ENCODE results near the gene TBXAS1. TPM values are rescaled to one million over a fixed set of nuclear protein-coding genes. Genes with fewer than 3 reads are reported as not detected.

The TBXAS1 gene
- total RNA-seq, 1 donor from 2014 or later: 4.3 TPM

GRCh38 chr7:140024585-140024984, 195.5 kb downstream of the TBXAS1 start:
- DNase-seq (ENCODE audit: low spot score): no peak
- intact Hi-C loops (cut with DNase I): no loop called here

- intact Hi-C loops (cut with DNase I): no loop called here
- no peak for DNase-seq (ENCODE audit: low spot score)
These were observed 196.2 kb downstream of the TBXAS1 start for GRCh38 chr7:140025241-140025640.

GRCh38 chr7:140025814-140026433, 196.9 kb downstream of the TBXAS1 start:
- DNase-seq (ENCODE audit: low spot score): no peak
- intact Hi-C loops (cut with DNase I): no loop called here

GRCh38 chr7:140026935-140027334, 197.9 kb downstream of the TBXAS1 start:
- intact Hi-C loops (cut with DNase I): no loop called here
- DNase-seq (ENCODE audit: low spot score): no peak

GRCh38 chr7:140027858-140028257, 198.8 kb downstream of the TBXAS1 start:
- intact Hi-C loops (cut with DNase I): no loop called here
- no peak for DNase-seq (ENCODE audit: low spot score)

GRCh38 chr7:140028311-140028710, 199.2 kb downstream of the TBXAS1 start:
- intact Hi-C loops (cut with DNase I): no loop called here

GRCh38 chr7:140029072-140029471, 200.0 kb downstream of the TBXAS1 start:
- intact Hi-C loops (cut with DNase I): no loop called here
- DNase-seq (ENCODE audit: low spot score): no peak

More at GRCh38 chr7:140028311-140028710, 199.2 kb downstream of the TBXAS1 start:
- no peak for DNase-seq (ENCODE audit: low spot score)

- intact Hi-C loops (cut with DNase I): no loop called here
These were observed 202.3 kb downstream of the TBXAS1 start for GRCh38 chr7:140031364-140031763.

GRCh38 chr7:140033036-140033435, 204.0 kb downstream of the TBXAS1 start:
- intact Hi-C loops (cut with DNase I): no loop called here
- DNase-seq (ENCODE audit: low spot score): no peak

More at GRCh38 chr7:140031364-140031763, 202.3 kb downstream of the TBXAS1 start:
- DNase-seq (ENCODE audit: low spot score): no peak

GRCh38 chr7:140033779-140034363, 204.8 kb downstream of the TBXAS1 start:
- intact Hi-C loops (cut with DNase I): no loop called here
- no peak for DNase-seq (ENCODE audit: low spot score)

GRCh38 chr7:140034421-140034820, 205.4 kb downstream of the TBXAS1 start:
- intact Hi-C loops (cut with DNase I): no loop called here
- no peak for DNase-seq (ENCODE audit: low spot score)

- no peak for DNase-seq (ENCODE audit: low spot score)
- intact Hi-C loops (cut with DNase I): no loop called here
These were observed 206.5 kb downstream of the TBXAS1 start for GRCh38 chr7:140035400-140036223.

GRCh38 chr7:140036224-140036962, 207.3 kb downstream of the TBXAS1 start:
- DNase-seq (ENCODE audit: low spot score): no peak
- intact Hi-C loops (cut with DNase I): no loop called here

- intact Hi-C loops (cut with DNase I): no loop called here
- DNase-seq (ENCODE audit: low spot score): no peak
These were observed 210.0 kb downstream of the TBXAS1 start for GRCh38 chr7:140039066-140039465.

- intact Hi-C loops (cut with DNase I): no loop called here
These were observed 210.8 kb downstream of the TBXAS1 start for GRCh38 chr7:140039896-140040295.

GRCh38 chr7:140041659-140042385, 212.8 kb downstream of the TBXAS1 start:
- intact Hi-C loops (cut with DNase I): no loop called here
- DNase-seq (ENCODE audit: low spot score): no peak

More at GRCh38 chr7:140039896-140040295, 210.8 kb downstream of the TBXAS1 start:
- no peak for DNase-seq (ENCODE audit: low spot score)

- intact Hi-C loops (cut with DNase I): no loop called here
- DNase-seq (ENCODE audit: low spot score): no peak
These were observed 213.3 kb downstream of the TBXAS1 start for GRCh38 chr7:140042386-140042670.

- no peak for DNase-seq (ENCODE audit: low spot score)
- intact Hi-C loops (cut with DNase I): no loop called here
These were observed 215.2 kb downstream of the TBXAS1 start for GRCh38 chr7:140044251-140044650.

GRCh38 chr7:140045697-140046096, 216.6 kb downstream of the TBXAS1 start:
- DNase-seq (ENCODE audit: low spot score): no peak
- intact Hi-C loops (cut with DNase I): no loop called here

GRCh38 chr7:140047197-140047596, 218.1 kb downstream of the TBXAS1 start:
- DNase-seq (ENCODE audit: low spot score): no peak
- intact Hi-C loops (cut with DNase I): no loop called here
